Hepatocyte (in vitro differentiated cells): ENCODE results near the gene BAG1. TPM values are rescaled to one million over a fixed set of nuclear protein-coding genes. Genes with fewer than 3 reads are reported as not detected.

Experiments
- DNase-seq: peaks from one replicate; pipeline ENCODE4 v3.0.0-alpha.2; 2016; ENCODE audit warnings: low spot score
- H2AFZ ChIP-seq: fragments of 200-600 bp; sonication (generic); 2 replicates; pipeline ENCODE4 v1.6.0; 2016; ENCODE audit warnings: antibody characterized with exemption, mild to moderate bottlenecking
- H3K27ac ChIP-seq: fragments of 200-600 bp; sonication (generic); 2 replicates; pipeline ENCODE4 v1.5.1; 2016; ENCODE audit warnings: mild to moderate bottlenecking
- H3K27me3 ChIP-seq: fragments of 200-600 bp; sonication (generic); 2 replicates; pipeline ENCODE4 v1.6.1; 2016
- H3K36me3 ChIP-seq: fragments of 200-600 bp; sonication (generic); replicated peaks from 2 replicates; pipeline ENCODE4 v1.5.1; 2016; ENCODE audit warnings: low read depth; ENCODE audit not compliant: insufficient read depth
- H3K4me1 ChIP-seq: fragments of 200-600 bp; sonication (generic); 2 replicates; pipeline ENCODE4 v1.5.1; 2016; ENCODE audit warnings: mild to moderate bottlenecking, moderate library complexity; ENCODE audit not compliant: insufficient read depth
- H3K4me2 ChIP-seq: fragments of 200-600 bp; sonication (generic); 2 replicates; pipeline ENCODE4 v1.6.0; 2016
- H3K4me3 ChIP-seq: fragments of 200-600 bp; sonication (generic); 2 replicates; pipeline ENCODE4 v1.5.1; 2016; ENCODE audit warnings: mild to moderate bottlenecking
- H3K79me2 ChIP-seq: fragments of 200-600 bp; sonication (generic); 2 replicates; pipeline ENCODE4 v1.6.0; 2017; ENCODE audit warnings: mild to moderate bottlenecking
- H3K9me2 ChIP-seq: fragments of 200-600 bp; sonication (generic); replicated peaks from 2 replicates; pipeline ENCODE4 v1.6.0; 2017; ENCODE audit warnings: mild to moderate bottlenecking; ENCODE audit not compliant: insufficient read depth
- H3K9me3 ChIP-seq: fragments of 200-600 bp; sonication (generic); 2 replicates; pipeline ENCODE4 v1.5.1; 2016; ENCODE audit warnings: low read depth, mild to moderate bottlenecking
- H4K20me1 ChIP-seq: fragments of 200-600 bp; sonication (generic); 2 replicates; pipeline ENCODE4 v1.6.0; 2016; ENCODE audit warnings: mild to moderate bottlenecking; ENCODE audit not compliant: insufficient read depth, poor library complexity, severe bottlenecking
- CTCF ChIP-seq: fragments of 200-600 bp; sonication (generic); IDR thresholded peaks from 2 replicates; pipeline ENCODE4 v1.5.1; 2016; ENCODE audit warnings: antibody characterized with exemption, mild to moderate bottlenecking; ENCODE audit not compliant: poor library complexity
- EZH2 ChIP-seq: fragments of 200-600 bp; sonication (generic); IDR thresholded peaks from 2 replicates; pipeline ENCODE4 v1.6.1; 2016; ENCODE audit warnings: antibody characterized with exemption, mild to moderate bottlenecking, borderline replicate concordance
- EZH2phosphoT487 ChIP-seq: fragments of 200-600 bp; sonication (generic); IDR thresholded peaks from one replicate; pipeline ENCODE4 v1.6.1; 2018; ENCODE audit warnings: antibody characterized with exemption, mild to moderate bottlenecking, low read depth, moderate library complexity; ENCODE audit not compliant: unreplicated experiment, severe bottlenecking
- WGBS: methylation state at CpG from one replicate; pipeline ENCODE4 v1.1.6; 2016; ENCODE audit warnings: low lambda C conversion rate; ENCODE audit errors: missing lambda C conversion rate; 5-methylcytosine and 5-hydroxymethylcytosine counted together
- polyA plus RNA-seq: library from polyadenylated mRNA; unstranded; fragments of >200 nt; fragmentation: Nextera tagmentation; extraction: Ambion mirVana; gene quantifications from 2 replicates; pipeline ENCODE4 v1.2.1, GENCODE V29; 2016
- total RNA-seq: library from RNA; depleted of rRNA; stranded (reverse); fragments of >200 nt; gene quantifications from 2 replicates; pipeline ENCODE4 v1.2.3, GENCODE V29; 2014

Gene BAG1
- total and polyA plus RNA-seq, 2 experiments from 2014 or later, result 78.5 to 103 TPM

GRCh38 chr9:33294670-33295432, 30.3 kb upstream of the BAG1 start:
- no peak for DNase-seq
- no peak overlapping the region for H3K4me2 ChIP-seq
- H3K4me3 ChIP-seq, result no peak overlapping the region
- WGBS, result 96% methylated on average over 12 of the region's 12 CpGs
- TF ChIP-seq EZH2, result no peak
- no peak for TF ChIP-seq EZH2phosphoT487
- no peak for TF ChIP-seq CTCF
- no peaks in the 10 kb centered on the region for H3K27me3 ChIP-seq
- H3K36me3 ChIP-seq, result peaks cover 6% of the 10 kb centered on the region
- H3K4me1 ChIP-seq, result peaks cover 25% of the 10 kb centered on the region
- H3K9me2 ChIP-seq, result no peaks in the 10 kb centered on the region
- H3K79me2 ChIP-seq, result peaks cover 84% of the 10 kb centered on the region
- no peaks in the 10 kb centered on the region for H3K9me3 ChIP-seq
- no peak overlapping the region for H2AFZ ChIP-seq
- peaks cover 4% of the 10 kb centered on the region for H4K20me1 ChIP-seq
- H3K27ac ChIP-seq, result no peak overlapping the region

- peaks cover 25% of the 10 kb centered on the region for H3K4me1 ChIP-seq
- H3K79me2 ChIP-seq, result peaks cover 73% of the 10 kb centered on the region
- no peak overlapping the region for H3K4me3 ChIP-seq
- no peak overlapping the region for H2AFZ ChIP-seq
- no peaks in the 10 kb centered on the region for H3K9me2 ChIP-seq
- peak; percentile 35 for DNase-seq
- no peaks in the 10 kb centered on the region for H3K27me3 ChIP-seq
- H3K9me3 ChIP-seq, result no peaks in the 10 kb centered on the region
- 90% methylated on average over 2 of the region's 2 CpGs for WGBS
- H3K4me2 ChIP-seq, result no peak overlapping the region
- TF ChIP-seq CTCF (no peak), EZH2 (no peak), EZH2phosphoT487 (no peak)
- H4K20me1 ChIP-seq, result peaks cover 3% of the 10 kb centered on the region
- H3K36me3 ChIP-seq, result peaks cover under 1% of the 10 kb centered on the region
- H3K27ac ChIP-seq, result peak overlapping the region; percentile 50
These were observed 29.3 kb upstream of the BAG1 start for GRCh38 chr9:33293782-33294181.

- Histone ChIP-seq H4K20me1 (no peaks in the 10 kb centered on the region), H3K79me2 (peaks cover 58% of the 10 kb centered on the region), H3K27ac (peak overlapping the region; percentile 99), H3K36me3 (no peaks in the 10 kb centered on the region), H3K27me3 (no peaks in the 10 kb centered on the region), H2AFZ (no peak overlapping the region), H3K4me3 (no peak overlapping the region), H3K9me2 (no peaks in the 10 kb centered on the region), H3K4me2 (peak overlapping the region; percentile 83), H3K4me1 (peaks cover 25% of the 10 kb centered on the region), H3K9me3 (no peaks in the 10 kb centered on the region)
- TF ChIP-seq CTCF (no peak), EZH2 (no peak), EZH2phosphoT487 (no peak)
- WGBS, result 97% methylated on average over 5 of the region's 5 CpGs
- no peak for DNase-seq
These were observed 27.4 kb upstream of the BAG1 start for GRCh38 chr9:33291901-33292300.
